ENCODE measurements around the gene HECW1. TPM values are rescaled to one million over a fixed set of nuclear protein-coding genes. Genes with fewer than 3 reads are reported as not detected.

Gene HECW1
- total RNA-seq, 1 experiment from 2014 or later, result 35.3 TPM

GRCh38 chr7:43604251-43604650 is 491.8 kb downstream of the HECW1 start:
- in situ Hi-C loops (cut with HindIII; ENCODE audit: low pct_unique_long_range_greater_than_20kb, low sequenced_read_pairs), result no loop called here
- DNase-seq (ENCODE audit: low read depth), result no peak

- in situ Hi-C loops (cut with HindIII; ENCODE audit: low pct_unique_long_range_greater_than_20kb, low sequenced_read_pairs), result no loop called here
- no peak for DNase-seq (ENCODE audit: low read depth)
Observed at GRCh38 chr7:43609097-43609496, 496.6 kb downstream of the HECW1 start.

- in situ Hi-C loops (cut with HindIII; ENCODE audit: low pct_unique_long_range_greater_than_20kb, low sequenced_read_pairs), result no loop called here
- no peak for DNase-seq (ENCODE audit: low read depth)
Observed at GRCh38 chr7:43612128-43612527, 499.7 kb downstream of the HECW1 start.

DNA sequence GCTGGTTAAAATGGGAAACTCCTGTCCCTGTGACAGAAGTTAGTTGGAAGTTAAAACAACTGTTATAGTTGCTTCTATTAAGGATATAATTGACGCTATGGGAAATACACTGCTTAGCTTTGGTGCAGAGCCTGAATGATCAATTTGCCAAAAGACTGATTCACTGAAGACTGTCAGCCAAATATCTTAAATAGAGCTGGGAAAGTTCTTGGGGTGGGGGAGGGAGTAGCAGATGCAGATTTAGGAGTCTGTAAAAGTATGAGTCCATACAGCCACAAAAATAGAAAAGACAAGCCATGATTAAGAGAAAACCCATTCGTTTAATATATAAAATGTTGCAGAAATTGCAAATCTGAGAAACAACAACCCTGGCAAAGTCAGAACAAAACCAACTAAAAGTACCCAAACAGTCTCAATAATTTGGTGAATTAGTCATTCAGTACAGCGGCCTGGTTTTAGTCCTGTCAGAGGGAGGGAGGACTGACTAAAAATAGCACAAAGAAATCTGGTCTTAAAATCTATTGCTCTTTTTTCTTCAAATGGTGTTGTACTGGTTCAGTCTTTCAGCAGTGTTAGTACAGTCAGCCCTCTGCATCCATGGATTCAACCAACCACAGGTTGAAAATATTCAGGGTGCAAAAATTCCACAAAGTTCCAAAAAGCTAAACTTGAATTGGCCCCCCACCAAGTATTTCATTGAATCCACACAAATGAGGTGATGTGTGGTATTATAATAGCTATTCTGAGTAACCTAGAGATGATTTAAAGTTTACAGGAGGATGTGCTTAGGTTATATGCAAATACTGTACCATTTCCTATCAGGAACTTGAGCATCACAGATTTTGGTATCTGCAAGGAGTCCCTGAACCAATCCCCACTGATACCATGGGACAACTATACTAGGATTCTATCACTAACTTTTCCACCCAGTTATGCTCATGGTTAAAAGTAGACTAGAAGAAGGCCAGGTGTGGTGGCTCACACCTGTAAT is 500.4 kb downstream of the HECW1 start:
- in situ Hi-C loops (cut with HindIII; ENCODE audit: low pct_unique_long_range_greater_than_20kb, low sequenced_read_pairs), result no loop called here
- DNase-seq (ENCODE audit: low read depth), result no peak

Other genes with a start within 250 kb of the HECW1 start
- gene C7orf25, start 200.6 kb upstream of the HECW1 start, total RNA-seq (2014; rRNA removed; shearing (Covaris generic); ENCODE audit: low replicate concordance), result 12.2 and 14.4 TPM in 2 replicates
- 172 and 187 TPM in 2 replicates for gene PSMA2, start 180.5 kb upstream of the HECW1 start, total RNA-seq (2014; rRNA removed; shearing (Covaris generic); ENCODE audit: low replicate concordance)
- 53.2 and 74.2 TPM in 2 replicates for gene MRPL32, start 180.3 kb upstream of the HECW1 start, total RNA-seq (2014; rRNA removed; shearing (Covaris generic); ENCODE audit: low replicate concordance)

Measured in Caki2 (cell line).